NCI-H1930 (cell line): Measurements from ENCODE around the gene TSGA10IP.

Experiments
- DNase-seq, 2 experiments: peaks; one replicate each; lab custom pipeline; 2025; lab: John Stamatoyannopoulos, UW

The TSGA10IP gene

GRCh38 chr11:65977621-65978390, 32.5 kb downstream of the TSGA10IP start:
- DNase-seq = no peak

- DNase-seq = no peak
These were observed 33.3 kb downstream of the TSGA10IP start for GRCh38 chr11:65978391-65979238.

GRCh38 chr11:65979261-65979759, 34.0 kb downstream of the TSGA10IP start:
- no peak for DNase-seq

- DNase-seq = no peak
These were observed 35.9 kb downstream of the TSGA10IP start for GRCh38 chr11:65981101-65981740.

GRCh38 chr11:65981972-65982823, 36.9 kb downstream of the TSGA10IP start:
- DNase-seq = no peak

- no peak for DNase-seq
These were observed 37.7 kb downstream of the TSGA10IP start for GRCh38 chr11:65982824-65983588.

- DNase-seq = no peak
These were observed 38.3 kb downstream of the TSGA10IP start for GRCh38 chr11:65983589-65983987.

- DNase-seq = no peak
These were observed 42.1 kb downstream of the TSGA10IP start for GRCh38 chr11:65987336-65987735.

GRCh38 chr11:65988791-65989592, 43.7 kb downstream of the TSGA10IP start:
- peak; percentile 78 to 82 for DNase-seq

- DNase-seq = no peak
These were observed 46.8 kb downstream of the TSGA10IP start for GRCh38 chr11:65992056-65992455.

GRCh38 chr11:65997286-65997685, 52.0 kb downstream of the TSGA10IP start:
- DNase-seq = no peak

- DNase-seq = peak; percentile 92 to 96
These were observed 56.8 kb downstream of the TSGA10IP start, which contains the start of the genes BANF1 and EIF1AD for GRCh38 chr11:66001942-66002647. TSS of gene BANF1 (plus strand) at chr11:66002503. CDS start at chr11:66003251, 748 bp downstream. TSS of gene EIF1AD (minus strand) at chr11:66002157. CDS start at chr11:66000389, 1,768 bp downstream.

GRCh38 chr11:66002648-66003225, 57.5 kb downstream of the TSGA10IP start:
- no peak for DNase-seq

- no peak for DNase-seq
These were observed 58.0 kb downstream of the TSGA10IP start for GRCh38 chr11:66003291-66003690.

- no peak for DNase-seq
These were observed 58.9 kb downstream of the TSGA10IP start for GRCh38 chr11:66004186-66004585.

GRCh38 chr11:66006134-66006890, 61.0 kb downstream of the TSGA10IP start:
- no peak for DNase-seq

GRCh38 chr11:66006891-66007176, 61.6 kb downstream of the TSGA10IP start:
- DNase-seq = no peak

- no peak for DNase-seq
These were observed 61.9 kb downstream of the TSGA10IP start for GRCh38 chr11:66007201-66007634.
